MCF 10A (cell line): ENCODE measurements around the gene IRX1. TPM values are rescaled to one million over a fixed set of nuclear protein-coding genes. Genes with fewer than 3 reads are reported as not detected.

Experiments used
- BruUV-seq: library from RNA; stranded (reverse); fragments of 400-500 nt; replicated peaks from 2 replicates; lab custom pipeline; 2021; lab: Mats Ljungman, UMichigan
- CTCF ChIA-PET: fragments of 300-600 bp; sonication (Branson Sonifier 250); formaldehyde crosslinking; extraction: SDS; loops from one replicate; lab custom pipeline; 2021; ENCODE audit warnings: antibody characterized with exemption, inconsistent platforms; lab: Yijun Ruan, JAX
- POLR2A ChIA-PET: fragments of 300-600, 350-650 bp; sonication (Branson Sonifier 250); formaldehyde crosslinking; extraction: SDS; loops from one replicate; lab custom pipeline; 2020; ENCODE audit warnings: antibody characterized with exemption, inconsistent platforms; lab: Yijun Ruan, JAX
- DNase-seq: peaks from one replicate; pipeline ENCODE4 v3.0.0-alpha.2; 2018; ENCODE audit not compliant: unreplicated experiment
- H3K27ac Mint-ChIP-seq: one replicate; pipeline ENCODE4 v1.8.0; 2022; ENCODE audit warnings: mild to moderate bottlenecking, low read depth, mixed read lengths; ENCODE audit not compliant: unreplicated experiment
- H3K27me3 Mint-ChIP-seq: one replicate; pipeline ENCODE4 v1.8.0; 2022; ENCODE audit warnings: mixed read lengths; ENCODE audit not compliant: insufficient read depth, unreplicated experiment
- H3K36me3 Mint-ChIP-seq: one replicate; pipeline ENCODE4 v1.8.0; 2022; ENCODE audit warnings: mild to moderate bottlenecking, moderate library complexity, mixed read lengths; ENCODE audit not compliant: insufficient read depth, unreplicated experiment
- H3K4me1 Mint-ChIP-seq: one replicate; pipeline ENCODE4 v1.8.0; 2022; ENCODE audit warnings: mixed read lengths; ENCODE audit not compliant: insufficient read depth, unreplicated experiment
- H3K4me3 Mint-ChIP-seq: one replicate; pipeline ENCODE4 v1.8.0; 2022; ENCODE audit warnings: mild to moderate bottlenecking, moderate library complexity, mixed read lengths; ENCODE audit not compliant: unreplicated experiment
- H3K9me3 Mint-ChIP-seq: one replicate; pipeline ENCODE4 v1.8.0; 2022; ENCODE audit warnings: mixed read lengths; ENCODE audit not compliant: unreplicated experiment
- CTCF ChIP-seq: fragments of 200-600 bp; IDR thresholded peaks from one replicate; pipeline ENCODE4 v1.8.0; 2022; ENCODE audit warnings: antibody characterized with exemption, mild to moderate bottlenecking; ENCODE audit not compliant: unreplicated experiment
- intact Hi-C: fragments of 100-400 bp; cut with micrococcal nuclease; formaldehyde crosslinking; loops from 2 replicates; pipeline ENCODE4 v1.14.1; 2022
- total RNA-seq: library from RNA; stranded (reverse); gene quantifications from 2 replicates; pipeline ENCODE4 v1.2.3, GENCODE V29; 2022

IRX1 gene
- total RNA-seq, 1 experiment from 2014 or later = 15.5 TPM

GRCh38 chr5:3597167-3598007 is 1.8 kb downstream of the IRX1 start:
- Mint-ChIP-seq H3K36me3 (peaks cover 22% of the 10 kb centered on the region), H3K27ac (peak overlapping the region; percentile 93), H3K27me3 (no peaks in the 10 kb centered on the region), H3K4me1 (peaks cover 8% of the 10 kb centered on the region), H3K9me3 (peaks cover 6% of the 10 kb centered on the region), H3K4me3 (peak overlapping the region; percentile 79)
- TF ChIP-seq CTCF = no peak
- ChIA-PET POLR2A (interaction anchor here (0.6 to 4.1 kb wide), 13 partner anchors 25 to 1103 kb away, joined by 3 to 43 read pairs (median 3); partner anchors contain the start of gene IRX2), CTCF (interaction anchor here (0.5 to 1.1 kb wide), 4 partner anchors 19 to 953 kb away, joined by 3 to 5 read pairs (median 3); no protein-coding TSS in a partner anchor)
- no TSS peak for BruUV-seq
- peak; percentile 42 for DNase-seq
- intact Hi-C loops = loop anchor here (2.0 to 10.0 kb wide), 7 partner anchors 143 to 1267 kb away; no protein-coding TSS in a partner anchor

- no TSS peak for BruUV-seq
- H3K27ac Mint-ChIP-seq = peak overlapping the region; percentile 93
- intact Hi-C loops = loop anchor here (5.0 to 10.0 kb wide), 5 partner anchors 286 to 1267 kb away; no protein-coding TSS in a partner anchor
Observed at GRCh38 chr5:3598207-3598606, 2.6 kb downstream of the IRX1 start.

GRCh38 chr5:3598769-3599211 is 3.2 kb downstream of the IRX1 start:
- peak overlapping the region; percentile 93 for H3K27ac Mint-ChIP-seq
- ChIA-PET POLR2A (interaction anchor here (0.6 to 4.1 kb wide), 11 partner anchors 42 to 1651 kb away, joined by 3 to 43 read pairs (median 4); partner anchors contain the start of gene IRX2), CTCF (interaction anchor here (1.1 kb wide), 1 partner anchor 697 kb away, joined by 5 read pairs; no protein-coding TSS in a partner anchor)
- DNase-seq = no peak
- H3K27me3 Mint-ChIP-seq = no peaks in the 10 kb centered on the region
- no peak for TF ChIP-seq CTCF
- peaks cover 8% of the 10 kb centered on the region for H3K4me1 Mint-ChIP-seq
- peaks cover 6% of the 10 kb centered on the region for H3K9me3 Mint-ChIP-seq
- intact Hi-C loops = loop anchor here (5.0 to 10.0 kb wide), 5 partner anchors 286 to 1266 kb away; no protein-coding TSS in a partner anchor
- H3K36me3 Mint-ChIP-seq = peaks cover 22% of the 10 kb centered on the region
- no TSS peak for BruUV-seq
- peak overlapping the region; percentile 79 for H3K4me3 Mint-ChIP-seq

More at GRCh38 chr5:3598207-3598606, 2.6 kb downstream of the IRX1 start:
- POLR2A ChIA-PET = interaction anchor here (0.6 to 4.1 kb wide), 14 partner anchors 42 to 1650 kb away, joined by 3 to 43 read pairs (median 4); partner anchors contain the start of gene IRX2
- peaks cover 22% of the 10 kb centered on the region for H3K36me3 Mint-ChIP-seq
- no peak for TF ChIP-seq CTCF
- peak; percentile 14 for DNase-seq
- CTCF ChIA-PET = interaction anchor here (0.6 to 1.1 kb wide), 2 partner anchors 697 to 952 kb away, joined by 3 to 5 read pairs; no protein-coding TSS in a partner anchor
- H3K9me3 Mint-ChIP-seq = peaks cover 6% of the 10 kb centered on the region
- H3K4me1 Mint-ChIP-seq = peaks cover 8% of the 10 kb centered on the region
- H3K4me3 Mint-ChIP-seq = peak overlapping the region; percentile 79
- H3K27me3 Mint-ChIP-seq = no peaks in the 10 kb centered on the region
